NCI-H226 (cell line): ENCODE measurements around the gene CALB2.
"Not testable (repeated sequence)": the region's sequence is repeated elsewhere in the genome, so short reads cannot be mapped to it uniquely, and the experiment has no call there.

Experiments used
- DNase-seq: peaks from one replicate; pipeline ENCODE4 v3.0.0-alpha.2; 2015

CALB2 gene

DNA sequence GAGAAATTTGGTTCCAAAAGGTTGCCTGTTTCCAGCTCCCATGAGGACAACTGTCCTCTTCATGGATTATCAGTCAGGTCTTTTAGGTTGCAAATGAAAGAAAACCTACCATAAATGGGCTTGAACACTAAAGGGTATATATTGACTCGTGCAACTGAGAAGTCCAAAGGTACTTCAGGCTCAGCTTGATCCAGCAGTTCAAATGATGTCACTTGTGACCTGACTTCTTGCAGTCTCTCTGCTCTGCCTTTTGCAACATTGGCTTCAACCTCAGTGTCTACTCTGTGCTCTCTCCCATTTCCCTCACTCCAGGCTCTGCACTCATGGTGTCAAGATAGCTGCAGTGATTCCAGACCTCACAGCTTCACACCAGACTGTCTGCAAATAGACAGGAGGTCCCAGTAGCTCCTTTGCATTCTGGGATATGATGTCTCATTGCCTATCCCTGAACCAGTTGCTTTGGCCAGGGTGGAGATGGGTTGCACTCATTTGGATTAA lies 5.5 kb upstream of the CALB2 start:
- DNase-seq = no peak

- no peak for DNase-seq
Measured at GRCh38 chr16:71353736-71354135, 4.8 kb upstream of the CALB2 start.

DNA sequence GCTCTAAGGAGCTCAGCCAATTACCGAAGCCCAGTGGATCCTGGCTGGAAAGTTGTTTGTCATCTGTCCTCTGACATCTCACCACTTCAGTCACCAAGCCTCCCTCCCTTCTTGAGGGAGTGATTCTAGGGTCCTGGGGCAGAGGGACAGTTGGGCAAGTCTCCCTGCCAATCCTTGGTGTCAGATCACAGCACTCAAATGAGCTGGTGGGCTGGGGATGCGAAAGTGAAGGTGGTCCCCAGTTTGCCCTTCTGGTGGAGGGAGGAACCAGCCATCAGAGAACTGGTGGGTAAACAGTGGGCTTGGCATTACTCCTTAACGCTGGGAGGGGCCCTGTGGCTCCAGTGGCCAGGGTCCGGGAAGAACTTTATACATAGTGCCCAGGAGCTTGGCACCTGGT lies 4.4 kb upstream of the CALB2 start:
- DNase-seq = no peak

DNA sequence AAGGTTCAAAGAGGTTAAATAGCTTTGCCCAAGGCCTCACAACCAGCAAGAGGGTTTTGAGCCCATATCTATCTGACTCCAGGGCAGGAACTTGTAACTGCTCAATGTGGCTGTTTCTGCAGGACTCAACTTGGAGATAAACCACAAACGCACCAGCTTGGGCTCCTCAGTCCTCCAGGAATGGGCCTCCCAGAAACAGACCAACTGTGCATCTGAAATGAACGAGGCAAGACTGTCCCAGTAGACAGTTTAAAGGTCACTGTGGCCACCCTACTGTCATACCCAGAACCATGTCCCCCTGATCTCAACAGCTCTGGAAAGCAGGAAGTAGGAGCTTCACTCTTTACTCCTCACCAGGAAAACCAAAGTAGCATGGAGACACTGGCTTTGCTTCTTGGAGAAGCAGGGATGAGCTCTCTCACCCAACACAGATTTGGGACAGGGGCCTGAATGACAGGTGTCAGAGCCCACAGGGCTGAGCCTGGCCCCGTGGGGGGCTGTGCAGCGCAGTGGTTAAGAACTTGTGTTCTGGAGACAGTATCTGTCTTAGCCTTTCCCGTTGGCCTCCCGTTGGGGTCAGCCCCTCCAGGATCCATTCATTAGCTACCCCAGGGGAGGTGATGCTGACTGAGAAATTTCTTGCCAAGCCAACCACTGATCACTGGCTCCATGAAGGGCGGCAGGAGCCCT lies 2.3 kb upstream of the CALB2 start:
- DNase-seq = no peak

DNA sequence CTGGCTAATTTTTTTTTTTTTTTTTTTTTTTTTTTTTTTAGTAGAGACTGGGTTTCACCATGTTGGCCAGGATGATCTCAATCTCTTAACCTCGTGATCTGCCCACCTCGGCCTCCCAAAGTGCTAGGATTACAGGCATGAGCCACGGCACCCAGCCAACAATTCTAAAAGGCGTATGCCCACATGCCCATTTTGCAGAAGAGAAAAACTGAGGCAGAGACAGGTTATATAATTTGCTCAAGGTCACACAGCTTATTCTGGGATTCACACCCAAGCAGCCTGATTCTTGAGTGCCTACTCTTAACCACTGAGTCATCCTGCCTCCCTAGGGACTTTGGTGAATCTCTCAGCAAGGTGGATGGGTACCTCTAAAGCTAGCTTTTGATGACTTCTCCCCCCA lies 1.6 kb upstream of the CALB2 start:
- not testable (repeated sequence) for DNase-seq

GRCh38 chr16:71357681-71358080 lies 842 bp upstream of the CALB2 start:
- DNase-seq = no peak

DNA sequence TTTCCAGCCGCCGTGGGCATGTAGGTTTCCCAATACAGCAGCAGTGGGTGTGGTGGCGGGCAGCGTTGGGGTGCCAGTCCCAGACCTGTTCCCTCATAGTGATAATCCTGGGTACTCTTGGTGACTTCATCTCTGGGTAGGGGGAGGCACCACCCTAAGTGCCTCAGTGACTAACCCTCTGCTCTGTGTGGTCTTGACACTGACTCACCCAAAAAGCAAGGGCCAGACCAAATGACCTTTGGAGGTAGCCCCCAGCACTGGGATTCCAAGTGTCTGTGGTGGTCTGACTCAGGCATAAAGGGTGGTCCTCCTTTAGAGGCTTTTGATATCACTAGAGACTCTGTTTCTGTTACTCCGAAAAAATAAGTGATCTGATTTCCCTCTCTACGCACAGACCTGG lies 908 bp downstream of the CALB2 start:
- DNase-seq = peak; percentile 16

- peak; percentile 95 for DNase-seq
Measured at GRCh38 chr16:71360378-71360777, 1.9 kb downstream of the CALB2 start.

GRCh38 chr16:71364133-71364681 lies 5.7 kb downstream of the CALB2 start:
- DNase-seq = no peak

GRCh38 chr16:71365021-71365420 lies 6.5 kb downstream of the CALB2 start:
- DNase-seq = no peak

DNA sequence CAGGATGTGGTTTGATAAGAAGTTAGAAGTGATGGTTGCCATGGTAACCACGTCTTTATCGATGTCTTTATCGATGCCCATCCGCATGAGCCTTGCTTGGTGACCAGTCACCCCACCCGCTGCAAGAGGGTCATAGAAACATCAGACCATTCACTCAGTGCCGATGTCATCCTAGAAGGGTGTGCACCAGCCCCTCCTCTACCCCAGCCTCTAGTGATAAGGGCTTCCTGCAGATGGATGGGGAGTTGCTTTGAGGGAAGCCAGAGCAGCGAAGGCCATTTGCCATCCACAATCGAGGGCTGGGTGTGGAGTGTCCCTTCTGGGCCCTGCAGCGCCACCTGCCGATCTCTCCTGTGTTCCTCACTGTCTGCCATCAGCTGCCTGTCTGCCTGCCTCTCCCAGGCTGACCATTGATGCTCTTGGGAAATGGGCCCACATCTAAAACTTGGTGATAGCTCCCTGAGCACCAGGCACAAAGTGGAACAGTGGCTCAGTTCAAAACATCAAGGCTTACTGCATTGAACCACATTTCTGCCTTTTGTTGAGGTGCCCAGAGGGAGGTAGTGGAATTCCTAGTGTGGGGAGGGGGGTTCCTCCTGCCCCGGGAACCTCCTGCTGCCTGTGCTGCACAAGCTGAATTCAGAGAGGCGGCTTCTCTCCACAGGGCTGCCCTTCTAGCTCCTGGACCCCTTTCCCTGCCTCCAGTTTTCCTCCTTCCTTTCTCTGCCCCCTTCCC lies 8.9 kb downstream of the CALB2 start:
- DNase-seq = no peak

DNA sequence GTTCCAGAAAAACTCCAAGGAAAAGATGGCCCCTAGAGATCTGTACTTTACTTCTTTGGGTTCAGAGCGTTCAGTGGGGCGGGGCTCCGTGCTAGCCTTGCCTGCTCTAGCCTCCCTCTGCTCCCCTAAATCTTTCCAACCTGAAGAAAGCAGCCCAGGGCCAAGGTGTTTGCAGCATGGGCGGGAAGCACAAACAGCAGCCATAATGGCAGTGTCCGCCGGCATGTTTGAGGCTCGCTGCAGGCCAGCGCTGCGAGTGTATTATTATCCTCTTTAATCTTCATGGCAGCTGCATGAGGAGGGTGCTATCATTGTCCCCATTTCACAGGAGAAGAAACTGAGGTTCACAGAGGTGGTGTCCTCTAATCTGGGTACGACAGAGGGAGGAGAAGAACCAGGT lies 10.4 kb downstream of the CALB2 start:
- no peak for DNase-seq

GRCh38 chr16:71369494-71369893 lies 11.0 kb downstream of the CALB2 start:
- DNase-seq = peak; percentile 20

DNA sequence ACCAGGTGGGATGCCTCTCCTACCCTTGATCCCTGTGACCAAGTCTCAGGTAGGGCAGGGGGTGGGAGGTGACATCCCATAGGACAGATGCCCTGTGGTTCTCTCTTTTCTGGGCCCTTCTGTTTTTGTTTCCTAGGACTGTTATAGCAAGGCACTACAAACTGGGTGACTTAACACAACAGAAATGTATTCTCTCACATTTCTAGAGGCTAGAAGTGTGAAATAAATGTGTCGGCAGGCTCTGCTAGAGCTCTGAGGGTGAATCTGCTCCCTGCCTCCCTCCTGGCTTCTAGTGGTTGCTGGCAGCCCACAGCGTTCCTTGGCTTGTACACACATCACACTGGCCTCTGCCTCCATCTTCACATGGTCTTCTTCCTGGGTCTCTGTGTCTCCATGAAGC lies 12.7 kb downstream of the CALB2 start:
- no peak for DNase-seq

DNA sequence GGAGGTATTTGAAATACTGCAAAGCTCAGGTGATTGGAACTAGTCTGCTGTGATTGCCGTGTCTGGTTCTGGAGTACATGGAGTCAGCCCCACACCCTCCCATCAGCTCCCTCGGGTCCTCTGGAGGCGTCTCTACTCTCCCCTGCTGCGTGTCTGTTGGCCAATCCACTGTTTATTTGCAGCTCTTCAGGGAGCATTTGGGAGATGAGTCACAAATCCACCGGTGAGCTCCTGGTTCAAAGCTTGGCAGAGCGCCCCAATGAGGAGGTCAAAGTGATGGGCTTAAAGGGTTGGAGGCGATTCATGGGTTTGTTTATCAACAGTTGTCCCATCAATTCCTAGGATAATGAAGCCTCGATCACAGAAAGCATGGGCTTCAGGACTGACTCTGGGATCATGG lies 14.6 kb downstream of the CALB2 start:
- peak; percentile 89 for DNase-seq

GRCh38 chr16:71376465-71377157 lies 18.1 kb downstream of the CALB2 start:
- no peak for DNase-seq

DNA sequence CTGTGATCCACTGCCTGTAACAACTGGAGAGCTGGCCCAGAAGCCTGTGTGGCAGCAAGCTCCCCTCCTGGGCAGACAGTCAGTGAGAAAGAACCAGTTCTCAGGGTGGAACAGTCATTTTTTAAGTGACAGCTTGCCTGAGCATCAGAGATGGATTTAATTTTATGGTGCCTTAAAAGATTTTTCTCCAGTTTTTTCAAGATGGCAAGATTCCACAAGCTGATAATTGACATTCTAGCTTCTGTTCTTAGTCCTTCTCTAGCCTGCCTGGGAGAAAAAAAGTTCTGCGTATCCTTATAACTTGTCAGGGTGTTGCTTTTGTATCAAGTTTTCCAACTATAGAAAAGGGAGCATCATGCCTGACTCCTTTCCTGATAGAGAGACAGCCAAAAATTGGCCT lies 21.2 kb downstream of the CALB2 start:
- DNase-seq = no peak

- DNase-seq = no peak
Measured at GRCh38 chr16:71380831-71381230, 22.3 kb downstream of the CALB2 start.

- peak; percentile 99 for DNase-seq
Measured at GRCh38 chr16:71383054-71383773, 24.7 kb downstream of the CALB2 start.

DNA sequence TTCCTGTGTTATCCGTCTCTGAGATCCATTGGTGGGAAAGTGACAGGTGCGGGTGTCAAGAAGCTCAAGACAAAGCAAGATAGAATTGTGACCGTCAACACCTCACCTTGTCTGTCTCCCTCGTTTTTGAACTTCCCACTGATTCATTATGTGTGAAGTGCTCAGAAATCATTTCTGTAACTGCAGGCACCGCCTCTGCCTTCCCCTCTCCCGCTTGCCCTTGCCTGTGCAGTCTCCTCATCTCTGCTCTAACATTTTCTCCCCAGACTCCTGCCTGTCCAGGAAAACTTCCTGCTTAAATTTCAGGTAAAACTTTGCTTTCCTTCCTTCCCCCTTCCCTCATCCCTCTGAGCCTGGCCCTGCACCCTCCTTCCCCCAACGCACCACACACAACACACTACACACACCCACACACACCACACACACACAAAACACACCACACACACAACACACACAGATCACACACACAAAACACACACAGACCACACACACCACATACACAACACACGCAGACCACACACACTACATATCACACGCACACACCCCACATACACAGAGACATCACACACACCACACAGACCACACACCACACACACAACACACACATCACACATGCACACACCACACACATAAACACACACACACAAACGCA lies 25.7 kb downstream of the CALB2 start:
- no peak for DNase-seq

- DNase-seq = no peak
Measured at GRCh38 chr16:71387045-71387871, 28.7 kb downstream of the CALB2 start.
